VCaP (cell line): ENCODE data around the gene ATP6V1C2.

Source experiments
- H3K27ac ChIP-seq: fragments of 450-650 bp; 2 replicates; pipeline ENCODE4 v1.5.1; 2017
- CTCF ChIP-seq: fragments of 450-650 bp; conservative IDR thresholded peaks from 2 replicates; pipeline ENCODE4 v1.5.1; 2017; ENCODE audit warnings: mild to moderate bottlenecking, moderate library complexity

Gene ATP6V1C2

DNA sequence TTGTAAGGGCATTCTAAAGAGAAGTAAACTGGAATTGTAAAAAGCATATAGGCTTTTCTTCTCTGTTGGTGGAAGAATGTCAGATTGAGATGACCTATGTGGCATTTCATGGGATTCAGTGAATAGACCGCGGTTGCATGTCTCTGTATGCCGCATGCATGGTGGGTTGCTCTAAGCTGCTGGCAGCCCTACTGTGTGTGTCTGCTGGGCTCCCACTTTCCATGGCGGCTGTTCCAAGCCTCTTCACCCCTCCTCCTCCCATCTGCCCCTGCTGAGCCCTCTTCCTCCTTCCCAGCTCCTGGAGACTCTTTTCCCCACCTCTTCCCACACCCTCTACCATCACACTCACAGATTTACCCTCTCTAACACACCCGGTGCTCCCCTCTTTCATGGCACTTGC, 12.6 kb downstream of the ATP6V1C2 start:
- no peak overlapping the region for H3K27ac ChIP-seq
- no peak for TF ChIP-seq CTCF

GRCh38 chr2:10738192-10738591, 16.8 kb downstream of the ATP6V1C2 start:
- no peak for TF ChIP-seq CTCF
- no peak overlapping the region for H3K27ac ChIP-seq

DNA sequence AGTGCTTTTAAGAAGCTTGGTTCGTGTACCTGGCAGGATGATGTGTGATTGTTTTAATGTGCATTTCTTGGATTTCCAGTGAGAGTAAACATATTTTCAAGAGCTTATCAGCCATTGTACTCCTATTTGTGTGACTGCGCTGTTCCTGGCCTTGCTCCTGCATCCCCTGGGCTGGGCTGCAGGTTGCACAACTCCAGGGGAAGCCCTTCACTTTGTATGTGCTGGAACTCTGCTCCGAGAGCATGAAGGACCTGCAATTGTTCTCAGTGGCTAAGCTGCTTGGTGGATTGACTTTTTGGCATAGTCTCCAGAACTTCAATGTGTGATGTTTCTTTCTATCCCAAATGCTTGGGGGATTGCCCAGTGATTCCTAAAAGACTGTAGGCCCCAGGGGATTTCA, 18.8 kb downstream of the ATP6V1C2 start:
- no peak for TF ChIP-seq CTCF

GRCh38 chr2:10741139-10741538, 19.7 kb downstream of the ATP6V1C2 start:
- no peak for TF ChIP-seq CTCF
- H3K27ac ChIP-seq, result no peak overlapping the region

More for the DNA sequence above, 18.8 kb downstream of the ATP6V1C2 start:
- no peak overlapping the region for H3K27ac ChIP-seq

GRCh38 chr2:10742666-10743065, 21.2 kb downstream of the ATP6V1C2 start:
- no peak for TF ChIP-seq CTCF
- H3K27ac ChIP-seq, result no peak overlapping the region

DNA sequence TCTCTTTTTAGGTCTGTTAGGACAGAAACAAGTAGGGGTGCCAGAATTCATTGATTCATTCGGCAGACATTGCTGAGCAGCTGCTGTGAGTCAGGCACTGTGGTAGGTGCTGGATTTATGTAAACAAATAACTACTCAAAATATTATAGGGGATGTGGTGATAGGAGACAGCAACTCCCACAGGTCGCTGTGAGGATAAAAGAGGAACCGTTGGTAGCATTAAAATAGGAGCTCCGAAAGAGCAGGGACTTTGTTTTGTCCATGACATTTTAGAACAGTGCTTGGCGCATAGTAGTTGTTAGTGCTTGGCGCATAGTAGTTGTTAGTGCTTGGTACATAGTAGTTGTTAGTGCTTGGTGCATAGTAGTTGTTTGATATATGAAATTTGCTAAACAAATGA, 29.2 kb downstream of the ATP6V1C2 start:
- no peak overlapping the region for H3K27ac ChIP-seq
- TF ChIP-seq CTCF, result no peak

GRCh38 chr2:10752236-10752635, 30.8 kb downstream of the ATP6V1C2 start:
- no peak overlapping the region for H3K27ac ChIP-seq
- no peak for TF ChIP-seq CTCF

GRCh38 chr2:10753156-10753555, 31.7 kb downstream of the ATP6V1C2 start:
- TF ChIP-seq CTCF, result no peak
- no peak overlapping the region for H3K27ac ChIP-seq
